Pancreas (tissue), 10 donors: ENCODE data around the gene RGS9BP. TPM values are rescaled to one million over a fixed set of nuclear protein-coding genes. Genes with fewer than 3 reads are reported as not detected.
"Not testable (repeated sequence)": the region's sequence is repeated elsewhere in the genome, so short reads cannot be mapped to it uniquely, and the experiment has no call there.

Source experiments
- ATAC-seq, 4 donors: fragments of 200-7000 bp; cut with Tn5 transposase; one replicate each; pipeline versions ENCODE4 v1.8.0 to v1.9.1; 2020; ENCODE audit warnings: mild to moderate bottlenecking in 4 of 4, moderate library complexity in 4 of 4
- DNase-seq, 6 donors: peaks; one replicate each; pipeline ENCODE4 v3.0.0-alpha.2; 2020
- FAIRE-seq: peaks from 2 replicates; lab custom pipeline; 2012; peaks lifted over from hg19 to GRCh38; lab: Jason Lieb, UNC
- H3K27ac ChIP-seq, 4 donors: fragments of 200-600 bp; sonication (generic); 1 replicate in 3 of 4; 2 replicates in 1 of 4; pipeline versions ENCODE4 v1.5.0 to v1.8.0; 2020
- H3K27me3 ChIP-seq, 4 donors: fragments of 200-600 bp; one replicate each; pipeline ENCODE4 v1.8.0; 2021
- H3K36me3 ChIP-seq, 3 donors: fragments of 200-600 bp; sonication (generic) in 1 of 3; one replicate each; pipeline versions ENCODE4 v1.5.0 to v1.8.0; 2020 to 2021
- H3K4me1 ChIP-seq, 3 donors: fragments of 200-600 bp; one replicate each; pipeline ENCODE4 v1.8.0; 2021
- H3K4me3 ChIP-seq, 4 donors: fragments of 200-600 bp; sonication (generic) in 2 of 4; one replicate each; pipeline versions ENCODE4 v1.5.0 to v1.8.0; 2020 to 2021
- H3K9me3 ChIP-seq, 4 donors: fragments of 200-600 bp; one replicate each; pipeline ENCODE4 v1.8.0; 2021
- WGBS, 2 donors: extraction: QIAGEN DNeasy Blood & Tissue Kit; methylation state at CpG; one replicate each; pipeline ENCODE4 v1.1.7; 2013; 5-methylcytosine and 5-hydroxymethylcytosine counted together
- intact Hi-C, 3 donors: fragments of 100-400 bp; cut with DNase I; formaldehyde crosslinking; loops; one replicate each; pipeline versions ENCODE4 v1.11.1 to v1.14.2; 2022
- polyA plus RNA-seq, 2 donors: library from polyadenylated mRNA; stranded (reverse); fragments of 200-250 nt; gene quantifications; one replicate each; pipeline ENCODE4 v1.2.3, GENCODE V29; 2013
- total RNA-seq, 6 donors: library from RNA; stranded (reverse); fragmentation: NEBNext Ultra II Directional in 4 of 6; extraction: Animal tissue kit (Norgen Biotek cat#: 25700) in 4 of 6; gene quantifications; one replicate each; pipeline versions ENCODE4 v1.2.1 to v1.2.4, GENCODE V29; 2021 to 2023
- TF ChIP-seq, protein P1 (sequence below), 4 donors: fragments of 200-600 bp; sonication (generic) in 3 of 4; IDR thresholded peaks; one replicate each; pipeline versions ENCODE4 v1.5.0 to v1.8.0; 2021; ENCODE audit warnings: antibody characterized with exemption in 4 of 4
- donor health status: healthy with polysubstance abuse.
- donor health status: DM: no; HTN: no; CAD: no; lungs with moderate emphysema.
- donor health status: DM: no; HTN: no; CAD: no.
- donor health status: control.
- donor health status: control.
- donor health status: Bipolar disorder and iron deficiency.
- donor health status: DM: yes; HTN: yes; CAD: no.
- donor health status: DM: no; HTN: no; CAD: no.
- donor health status: DM: no; HTN: no; CAD: no.
- donor health status: DM: yes; HTN: yes; CAD: no.

The RGS9BP gene
- total and polyA plus RNA-seq, 8 donors = 0.02 to 0.25 (median 0.16) TPM; not detected in 3

GRCh38 chr19:32702010-32702409, 26.4 kb downstream of the RGS9BP start:
- FAIRE-seq (no peak), DNase-seq (peak in 3 of 6 donors; percentile 44 to 54 (median 47))
- 15 to 16% methylated on average over 5 of the region's 5 CpGs for WGBS, 2 donors

GRCh38 chr19:32704006-32704405, 28.4 kb downstream of the RGS9BP start:
- DNase-seq, H3K4me3 ChIP-seq, H3K9me3 ChIP-seq, H3K27ac ChIP-seq, FAIRE-seq, H3K36me3 ChIP-seq, ATAC-seq, intact Hi-C loops, H3K27me3 ChIP-seq: not testable (repeated sequence)
- 95 to 98% methylated on average over 2 of the region's 2 CpGs for WGBS, 2 donors
- H3K4me1 ChIP-seq = peaks cover 6 to 22% (median 17%) of the 10 kb centered on the region in 3 donors

More at GRCh38 chr19:32702010-32702409, 26.4 kb downstream of the RGS9BP start:
- no peaks in the 10 kb centered on the region for H3K36me3 ChIP-seq
- TF ChIP-seq, protein P1, sequence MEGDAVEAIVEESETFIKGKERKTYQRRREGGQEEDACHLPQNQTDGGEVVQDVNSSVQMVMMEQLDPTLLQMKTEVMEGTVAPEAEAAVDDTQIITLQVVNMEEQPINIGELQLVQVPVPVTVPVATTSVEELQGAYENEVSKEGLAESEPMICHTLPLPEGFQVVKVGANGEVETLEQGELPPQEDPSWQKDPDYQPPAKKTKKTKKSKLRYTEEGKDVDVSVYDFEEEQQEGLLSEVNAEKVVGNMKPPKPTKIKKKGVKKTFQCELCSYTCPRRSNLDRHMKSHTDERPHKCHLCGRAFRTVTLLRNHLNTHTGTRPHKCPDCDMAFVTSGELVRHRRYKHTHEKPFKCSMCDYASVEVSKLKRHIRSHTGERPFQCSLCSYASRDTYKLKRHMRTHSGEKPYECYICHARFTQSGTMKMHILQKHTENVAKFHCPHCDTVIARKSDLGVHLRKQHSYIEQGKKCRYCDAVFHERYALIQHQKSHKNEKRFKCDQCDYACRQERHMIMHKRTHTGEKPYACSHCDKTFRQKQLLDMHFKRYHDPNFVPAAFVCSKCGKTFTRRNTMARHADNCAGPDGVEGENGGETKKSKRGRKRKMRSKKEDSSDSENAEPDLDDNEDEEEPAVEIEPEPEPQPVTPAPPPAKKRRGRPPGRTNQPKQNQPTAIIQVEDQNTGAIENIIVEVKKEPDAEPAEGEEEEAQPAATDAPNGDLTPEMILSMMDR (IDR thresholded peaks at IDR 0.05) = no peak
- no peaks in the 10 kb centered on the region for H3K27me3 ChIP-seq
- peak; percentile 83 to 95 (median 93) for ATAC-seq
- intact Hi-C loops = no loop called here
- H3K9me3 ChIP-seq = peaks cover 0 to 3% (median 0%) of the 10 kb centered on the region in 4 donors
- peak overlapping the region in 1 of 4 donors; percentile 22 for H3K27ac ChIP-seq
- no peak overlapping the region for H3K4me3 ChIP-seq
- H3K4me1 ChIP-seq = peaks cover 6 to 22% (median 20%) of the 10 kb centered on the region in 3 donors

DNA sequence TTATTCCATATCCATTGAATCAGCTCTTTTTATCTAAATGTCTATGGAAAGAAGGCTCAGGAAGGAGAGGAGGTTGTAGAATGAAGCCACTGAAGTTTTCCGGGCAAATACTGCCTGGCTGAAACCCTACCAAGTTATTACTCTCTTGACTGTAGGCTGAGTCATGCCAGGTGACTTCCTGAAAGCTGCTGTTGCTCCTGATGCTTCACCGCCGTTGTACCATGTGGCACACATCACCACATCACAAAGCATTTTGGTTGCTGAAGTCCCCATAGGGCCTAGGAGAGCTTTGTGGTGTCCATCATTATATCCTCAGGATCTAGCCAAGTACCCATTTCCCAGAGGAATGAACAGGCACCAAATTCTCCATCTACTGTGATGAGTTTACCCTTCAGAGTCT, 32.8 kb downstream of the RGS9BP start:
- no peaks in the 10 kb centered on the region for H3K27me3 ChIP-seq
- intact Hi-C loops = no loop called here
- H3K36me3 ChIP-seq = peaks cover 0 to 13% (median 0%) of the 10 kb centered on the region in 3 donors
- no peak for FAIRE-seq
- peaks cover 0 to 3% (median 0%) of the 10 kb centered on the region in 4 donors for H3K9me3 ChIP-seq
- no peak overlapping the region for H3K27ac ChIP-seq
- ATAC-seq = peak in 1 of 4 donors; percentile 34
- WGBS, 2 donors = 84 to 88% methylated on average over 3 of the region's 3 CpGs
- no peak overlapping the region for H3K4me3 ChIP-seq
- TF ChIP-seq, protein P1 (IDR thresholded peaks at IDR 0.05) = no peak
- H3K4me1 ChIP-seq = no peaks in the 10 kb centered on the region
- DNase-seq = no peak

GRCh38 chr19:32709032-32709431, 33.4 kb downstream of the RGS9BP start:
- Histone ChIP-seq H3K4me3 (no peak overlapping the region), H3K4me1 (no peaks in the 10 kb centered on the region), H3K27me3 (no peaks in the 10 kb centered on the region), H3K27ac (no peak overlapping the region), H3K9me3 (peaks cover 0 to under 1% (median 0%) of the 10 kb centered on the region in 4 donors), H3K36me3 (peaks cover 0 to 13% (median 0%) of the 10 kb centered on the region in 3 donors)
- intact Hi-C loops = no loop called here
- FAIRE-seq (no peak), DNase-seq (no peak), ATAC-seq (no peak)
- WGBS, 2 donors = 93 to 95% methylated on average over 5 of the region's 5 CpGs
- TF ChIP-seq, protein P1 (IDR thresholded peaks at IDR 0.05) = no peak

DNA sequence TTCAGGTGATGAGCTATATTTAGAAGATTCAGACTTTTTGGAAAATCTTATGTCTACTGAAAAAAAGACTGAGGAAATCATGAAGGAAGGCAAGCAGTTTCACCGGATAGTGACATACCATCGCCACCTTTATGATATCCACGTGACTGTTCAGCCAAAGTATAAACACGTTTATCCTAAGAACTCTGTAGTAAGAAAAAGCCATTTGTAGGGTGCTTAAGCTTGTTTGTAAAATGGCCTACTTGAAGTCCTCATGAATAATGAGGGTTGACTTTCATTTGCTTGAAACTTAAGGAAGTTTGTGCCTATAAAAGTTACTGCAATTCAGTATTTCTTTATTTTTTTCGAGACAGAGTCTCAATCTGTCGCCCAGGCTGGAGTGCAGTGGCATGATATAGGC, 36.1 kb downstream of the RGS9BP start:
- TF ChIP-seq, protein P1 (IDR thresholded peaks at IDR 0.05) = no peak
- peaks cover 0 to 13% (median 0%) of the 10 kb centered on the region in 3 donors for H3K36me3 ChIP-seq
- WGBS, 2 donors = 93 to 96% methylated on average over 6 of the region's 6 CpGs
- no peaks in the 10 kb centered on the region for H3K4me1 ChIP-seq
- DNase-seq = no peak
- FAIRE-seq = no peak
- H3K9me3 ChIP-seq = no peaks in the 10 kb centered on the region
- H3K27ac ChIP-seq = no peak overlapping the region
- no peak overlapping the region for H3K4me3 ChIP-seq
- intact Hi-C loops = no loop called here
- ATAC-seq = no peak
- H3K27me3 ChIP-seq = no peaks in the 10 kb centered on the region

DNA sequence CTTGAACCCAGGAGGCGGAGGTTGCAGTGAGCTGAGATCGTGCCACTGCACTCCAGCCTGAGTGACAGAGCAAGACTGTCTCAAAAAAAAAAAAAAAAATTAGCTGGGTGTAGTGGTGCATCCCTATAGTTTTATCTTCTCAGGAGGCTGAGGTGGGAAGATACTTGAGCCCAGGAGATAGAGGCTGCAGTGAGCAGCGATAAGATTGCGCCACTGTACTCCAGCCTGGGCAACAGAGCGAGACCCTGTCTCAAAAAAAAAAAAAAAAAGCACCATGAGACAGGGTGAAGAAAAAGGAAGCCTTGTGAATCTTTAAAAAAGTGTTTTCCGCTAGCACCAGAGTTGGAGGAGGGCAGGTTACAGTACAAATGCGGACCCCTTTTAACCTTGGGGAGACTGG, 40.6 kb downstream of the RGS9BP start:
- H3K4me1 ChIP-seq, H3K9me3 ChIP-seq, DNase-seq, H3K27me3 ChIP-seq, H3K27ac ChIP-seq, ATAC-seq, intact Hi-C loops, H3K4me3 ChIP-seq, FAIRE-seq: not testable (repeated sequence)
- peaks cover 0 to 13% (median 0%) of the 10 kb centered on the region in 3 donors for H3K36me3 ChIP-seq
- WGBS, 2 donors = 97 to 98% methylated on average over 7 of the region's 7 CpGs
